ENCODE measurements around the gene TNFAIP8. TPM values are rescaled to one million over a fixed set of nuclear protein-coding genes. Genes with fewer than 3 reads are reported as not detected.

The TNFAIP8 gene
- total RNA-seq, 1 donor from 2014 or later: 3.2 TPM

DNA sequence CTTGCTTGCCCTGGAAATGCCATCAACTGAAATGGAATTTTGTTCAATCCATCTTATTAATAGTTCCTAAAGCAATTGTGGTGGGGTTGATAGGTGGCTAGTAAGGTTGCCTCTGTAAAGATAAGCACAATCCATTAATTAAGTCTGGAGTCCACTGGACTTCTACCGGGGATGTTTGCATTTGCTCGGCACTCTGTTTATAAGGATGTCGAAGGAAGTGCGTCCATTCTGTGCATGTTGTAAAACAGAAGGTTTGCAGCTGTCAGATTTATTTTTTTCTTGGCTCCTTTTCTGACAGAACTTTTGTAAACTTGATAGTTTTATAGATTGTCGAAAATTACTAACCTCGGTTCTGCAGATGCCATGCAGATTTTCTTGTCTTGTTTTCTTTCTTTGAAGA, 12.8 kb upstream of the TNFAIP8 start:
- intact Hi-C loops (cut with micrococcal nuclease): no loop called here
- H3K27ac ChIP-seq (replicated peaks): no peak overlapping the region

DNA sequence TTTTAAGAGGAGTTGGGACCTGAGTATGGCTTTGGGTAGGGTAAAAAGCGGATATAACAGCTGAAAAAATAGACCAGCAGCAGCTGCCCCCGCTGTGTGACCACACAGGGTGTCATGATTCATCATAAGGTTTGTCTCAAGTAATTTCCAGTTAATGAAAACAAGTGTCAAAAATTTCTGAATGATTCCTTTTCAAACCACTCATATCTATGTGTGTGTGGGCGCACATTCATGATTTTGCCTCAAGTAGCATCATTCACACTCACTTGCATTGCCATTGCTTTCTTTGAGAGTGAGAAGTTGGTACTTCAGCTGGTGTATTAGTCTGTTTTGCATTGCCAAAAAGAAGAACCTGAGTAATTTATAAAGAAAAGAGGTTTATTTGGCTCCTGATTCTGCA, 12.1 kb upstream of the TNFAIP8 start:
- TF ChIP-seq, protein P1, sequence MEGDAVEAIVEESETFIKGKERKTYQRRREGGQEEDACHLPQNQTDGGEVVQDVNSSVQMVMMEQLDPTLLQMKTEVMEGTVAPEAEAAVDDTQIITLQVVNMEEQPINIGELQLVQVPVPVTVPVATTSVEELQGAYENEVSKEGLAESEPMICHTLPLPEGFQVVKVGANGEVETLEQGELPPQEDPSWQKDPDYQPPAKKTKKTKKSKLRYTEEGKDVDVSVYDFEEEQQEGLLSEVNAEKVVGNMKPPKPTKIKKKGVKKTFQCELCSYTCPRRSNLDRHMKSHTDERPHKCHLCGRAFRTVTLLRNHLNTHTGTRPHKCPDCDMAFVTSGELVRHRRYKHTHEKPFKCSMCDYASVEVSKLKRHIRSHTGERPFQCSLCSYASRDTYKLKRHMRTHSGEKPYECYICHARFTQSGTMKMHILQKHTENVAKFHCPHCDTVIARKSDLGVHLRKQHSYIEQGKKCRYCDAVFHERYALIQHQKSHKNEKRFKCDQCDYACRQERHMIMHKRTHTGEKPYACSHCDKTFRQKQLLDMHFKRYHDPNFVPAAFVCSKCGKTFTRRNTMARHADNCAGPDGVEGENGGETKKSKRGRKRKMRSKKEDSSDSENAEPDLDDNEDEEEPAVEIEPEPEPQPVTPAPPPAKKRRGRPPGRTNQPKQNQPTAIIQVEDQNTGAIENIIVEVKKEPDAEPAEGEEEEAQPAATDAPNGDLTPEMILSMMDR (IDR thresholded peaks at IDR 0.05; ENCODE audit: borderline replicate concordance): no peak
- no peaks in the 10 kb centered on the region for H3K36me3 ChIP-seq
- intact Hi-C loops (cut with micrococcal nuclease): no loop called here
- no peak overlapping the region for H3K27ac ChIP-seq (replicated peaks)
- H3K4me3 ChIP-seq: no peak overlapping the region
- no peaks in the 10 kb centered on the region for H3K9me3 ChIP-seq (replicated peaks)
- peaks cover 36% of the 10 kb centered on the region for H3K4me1 ChIP-seq
- no peaks in the 10 kb centered on the region for H3K27me3 ChIP-seq (ENCODE audit: low read depth)
- DNase-seq: no peak

More for the DNA sequence above, 12.8 kb upstream of the TNFAIP8 start:
- Histone ChIP-seq H3K9me3 (replicated peaks) (no peaks in the 10 kb centered on the region), H3K4me1 (peaks cover 42% of the 10 kb centered on the region), H3K4me3 (no peak overlapping the region), H3K36me3 (no peaks in the 10 kb centered on the region), H3K27me3 (ENCODE audit: low read depth) (no peaks in the 10 kb centered on the region)
- no peak for DNase-seq
- TF ChIP-seq, protein P1 (IDR thresholded peaks at IDR 0.05; ENCODE audit: borderline replicate concordance): no peak

DNA sequence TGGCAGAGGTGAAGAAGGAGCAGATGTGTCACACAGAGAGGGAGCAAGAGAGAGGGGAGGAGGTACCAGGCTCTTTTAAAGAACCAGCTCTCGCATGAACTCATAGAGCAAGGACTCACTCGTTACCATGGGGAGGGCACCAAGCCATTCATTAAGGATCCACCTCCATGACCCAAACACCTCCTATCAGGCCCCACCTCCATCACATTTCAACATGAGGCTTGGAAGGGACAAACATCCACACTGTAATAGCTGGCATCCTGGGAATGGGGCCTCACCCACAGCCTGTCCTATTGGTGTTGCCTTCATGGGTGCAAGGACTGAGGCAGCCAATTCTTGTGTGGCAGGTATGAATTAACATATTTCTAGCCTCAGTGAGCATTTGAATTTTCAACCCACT, 11.6 kb upstream of the TNFAIP8 start:
- H3K36me3 ChIP-seq: no peaks in the 10 kb centered on the region
- no peaks in the 10 kb centered on the region for H3K9me3 ChIP-seq (replicated peaks)
- TF ChIP-seq, protein P1 (IDR thresholded peaks at IDR 0.05; ENCODE audit: borderline replicate concordance): no peak
- H3K27me3 ChIP-seq (ENCODE audit: low read depth): no peaks in the 10 kb centered on the region
- H3K27ac ChIP-seq (replicated peaks): no peak overlapping the region
- intact Hi-C loops (cut with micrococcal nuclease): no loop called here
- no peak overlapping the region for H3K4me3 ChIP-seq
- peaks cover 36% of the 10 kb centered on the region for H3K4me1 ChIP-seq
- no peak for DNase-seq

DNA sequence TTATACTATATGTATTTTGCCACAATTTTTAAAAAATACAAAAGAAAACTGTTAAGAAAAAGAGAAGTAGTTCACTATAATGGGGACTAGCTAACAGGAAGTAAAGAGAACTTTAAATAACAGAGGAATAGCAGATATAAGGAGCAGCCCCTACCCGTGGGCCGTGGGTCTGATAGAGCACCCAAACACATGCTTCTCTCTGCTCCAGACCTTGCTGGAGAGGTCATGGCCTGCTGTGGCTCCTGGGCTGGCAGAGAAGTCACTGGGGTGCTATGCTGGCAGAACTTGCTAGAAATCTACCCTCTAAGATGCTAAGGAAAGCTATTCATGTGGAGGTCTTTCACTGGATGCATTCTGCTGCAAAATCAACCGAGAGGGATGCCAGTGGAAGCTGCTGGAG, 10.0 kb upstream of the TNFAIP8 start:
- H3K4me3 ChIP-seq: no peak overlapping the region
- no peaks in the 10 kb centered on the region for H3K9me3 ChIP-seq (replicated peaks)
- no peaks in the 10 kb centered on the region for H3K36me3 ChIP-seq
- intact Hi-C loops (cut with micrococcal nuclease): no loop called here
- H3K4me1 ChIP-seq: peaks cover 21% of the 10 kb centered on the region
- H3K27me3 ChIP-seq (ENCODE audit: low read depth): no peaks in the 10 kb centered on the region
- TF ChIP-seq, protein P1 (IDR thresholded peaks at IDR 0.05; ENCODE audit: borderline replicate concordance): no peak
- no peak for DNase-seq
- no peak overlapping the region for H3K27ac ChIP-seq (replicated peaks)

DNA sequence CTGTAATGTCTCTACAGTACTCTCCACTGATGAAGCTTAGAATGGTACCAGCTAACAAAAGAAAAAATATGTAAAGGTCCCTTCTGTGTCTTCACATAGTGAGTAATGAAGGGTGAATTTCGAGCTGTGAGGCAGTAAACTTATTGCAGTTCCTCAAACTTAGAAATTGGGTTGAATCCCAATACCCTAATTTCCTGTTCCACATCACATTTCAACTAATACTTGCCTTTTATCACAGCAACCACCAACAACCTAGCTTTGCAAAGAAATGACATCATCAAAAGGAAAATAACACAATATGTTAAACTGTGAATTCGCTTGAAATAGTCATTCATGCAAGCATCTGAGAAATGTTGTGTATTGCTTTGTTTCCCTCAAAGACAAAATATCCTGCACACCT, 9.4 kb upstream of the TNFAIP8 start:
- no peaks in the 10 kb centered on the region for H3K9me3 ChIP-seq (replicated peaks)
- H3K36me3 ChIP-seq: no peaks in the 10 kb centered on the region
- TF ChIP-seq, protein P1 (IDR thresholded peaks at IDR 0.05; ENCODE audit: borderline replicate concordance): no peak
- peaks cover 16% of the 10 kb centered on the region for H3K4me1 ChIP-seq
- intact Hi-C loops (cut with micrococcal nuclease): no loop called here
- no peak overlapping the region for H3K27ac ChIP-seq (replicated peaks)
- no peaks in the 10 kb centered on the region for H3K27me3 ChIP-seq (ENCODE audit: low read depth)
- DNase-seq: no peak
- no peak overlapping the region for H3K4me3 ChIP-seq

DNA sequence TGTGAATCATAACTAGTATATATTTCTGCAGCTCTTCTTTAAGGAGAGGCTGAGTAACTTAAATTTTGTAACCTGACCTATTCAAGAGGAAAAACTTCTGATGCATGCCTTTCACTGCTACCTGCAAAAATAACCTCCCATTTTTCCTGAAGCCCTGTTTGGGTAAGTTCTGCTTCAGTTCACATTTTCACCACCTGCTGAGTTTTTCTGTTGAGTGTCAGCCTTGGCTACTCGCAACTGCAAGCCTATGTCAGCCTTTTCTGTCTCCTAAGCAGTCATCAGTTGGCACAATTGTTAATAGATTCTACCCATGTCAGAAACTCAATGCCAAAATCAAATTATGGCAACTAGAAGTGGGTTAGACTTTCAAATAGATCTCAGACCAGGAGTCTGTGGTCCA, 8.2 kb upstream of the TNFAIP8 start:
- no peak for DNase-seq
- Histone ChIP-seq H3K27me3 (ENCODE audit: low read depth) (no peaks in the 10 kb centered on the region), H3K9me3 (replicated peaks) (no peaks in the 10 kb centered on the region), H3K4me3 (no peak overlapping the region), H3K4me1 (peaks cover 6% of the 10 kb centered on the region), H3K27ac (replicated peaks) (no peak overlapping the region), H3K36me3 (no peaks in the 10 kb centered on the region)
- TF ChIP-seq, protein P1 (IDR thresholded peaks at IDR 0.05; ENCODE audit: borderline replicate concordance): no peak
- intact Hi-C loops (cut with micrococcal nuclease): no loop called here

Data from left ventricle myocardium inferior (tissue), 1 donor.